B cell (primary cell): ENCODE results near the gene RNF10.

Experiments
- EZH2 ChIP-seq: IDR thresholded peaks from 2 replicates; pipeline ENCODE4 v1.6.1; 2012; ENCODE audit warnings: borderline replicate concordance, low read depth, mild to moderate bottlenecking, moderate library complexity, low read length; ENCODE audit not compliant: insufficient read depth, poor library complexity, severe bottlenecking
- TF ChIP-seq, protein P1 (sequence below): fragments of 200-600 bp; IDR thresholded peaks from one replicate; pipeline ENCODE4 v1.8.0; 2022; ENCODE audit warnings: antibody characterized with exemption, mild to moderate bottlenecking

- TF ChIP-seq EZH2, result no peak
- TF ChIP-seq, protein P1, sequence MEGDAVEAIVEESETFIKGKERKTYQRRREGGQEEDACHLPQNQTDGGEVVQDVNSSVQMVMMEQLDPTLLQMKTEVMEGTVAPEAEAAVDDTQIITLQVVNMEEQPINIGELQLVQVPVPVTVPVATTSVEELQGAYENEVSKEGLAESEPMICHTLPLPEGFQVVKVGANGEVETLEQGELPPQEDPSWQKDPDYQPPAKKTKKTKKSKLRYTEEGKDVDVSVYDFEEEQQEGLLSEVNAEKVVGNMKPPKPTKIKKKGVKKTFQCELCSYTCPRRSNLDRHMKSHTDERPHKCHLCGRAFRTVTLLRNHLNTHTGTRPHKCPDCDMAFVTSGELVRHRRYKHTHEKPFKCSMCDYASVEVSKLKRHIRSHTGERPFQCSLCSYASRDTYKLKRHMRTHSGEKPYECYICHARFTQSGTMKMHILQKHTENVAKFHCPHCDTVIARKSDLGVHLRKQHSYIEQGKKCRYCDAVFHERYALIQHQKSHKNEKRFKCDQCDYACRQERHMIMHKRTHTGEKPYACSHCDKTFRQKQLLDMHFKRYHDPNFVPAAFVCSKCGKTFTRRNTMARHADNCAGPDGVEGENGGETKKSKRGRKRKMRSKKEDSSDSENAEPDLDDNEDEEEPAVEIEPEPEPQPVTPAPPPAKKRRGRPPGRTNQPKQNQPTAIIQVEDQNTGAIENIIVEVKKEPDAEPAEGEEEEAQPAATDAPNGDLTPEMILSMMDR, result no peak
Measured at GRCh38 chr12:120581998-120582397, 47.8 kb downstream of the RNF10 start.
